ENCODE results near the gene POLR1D.

DNA sequence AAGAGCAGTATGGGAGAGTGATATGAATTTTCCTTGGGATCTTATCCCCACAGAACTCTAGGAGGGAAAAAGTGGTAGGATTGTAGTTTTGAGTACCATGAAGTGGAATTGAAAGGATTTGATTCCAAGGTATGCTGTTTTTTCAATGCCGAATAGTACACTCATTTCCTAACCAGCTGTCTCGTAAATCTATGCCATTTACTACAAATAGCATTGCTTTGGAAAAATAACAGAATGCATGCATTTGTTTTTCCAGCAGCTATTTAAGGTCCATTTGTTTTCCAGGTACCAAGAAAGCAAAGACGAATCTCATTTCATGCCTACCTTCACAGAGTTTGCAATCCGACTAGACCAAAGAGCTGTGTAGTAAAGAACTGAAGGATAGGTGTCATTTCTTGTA lies 10.5 kb downstream of the POLR1D start:
- TF ChIP-seq GATA3 (IDR thresholded peaks at IDR 0.05; ENCODE audit: low read depth, low read length) (no peak), GATA2 (IDR thresholded peaks at IDR 0.05; ENCODE audit: low read depth, low read length) (no peak)
